K562 (cell line): Measurements from ENCODE around the gene PTH2. TPM values are rescaled to one million over a fixed set of nuclear protein-coding genes. Genes with fewer than 3 reads are reported as not detected.

Experiments used
- ATAC-seq: fragments of 200-7000 bp; cut with Tn5 transposase; 3 replicates; pipeline ENCODE4 v1.9.1; 2020; ENCODE audit warnings: moderate library complexity
- BruUV-seq: library from RNA; stranded (reverse); fragments of 400-500 nt; replicated peaks from 2 replicates; lab custom pipeline; 2021; lab: Mats Ljungman, UMichigan
- CTCF ChIA-PET: fragments of 300-600 bp; formaldehyde crosslinking; extraction: SDS; loops from one replicate; lab custom pipeline; 2021; ENCODE audit warnings: low intra/inter-chr PET ratio; lab: Yijun Ruan, JAX
- POLR2A ChIA-PET: fragments of 300-600, 350-650 bp; sonication (Branson Sonifier 250); formaldehyde crosslinking; extraction: SDS; loops from one replicate; lab custom pipeline; 2021; ENCODE audit warnings: antibody characterized with exemption, inconsistent platforms; lab: Yijun Ruan, JAX
- DNase-seq, 4 experiments: peaks; one replicate each; pipeline versions ENCODE4 v3.0.0 to v3.0.0-alpha.2; 2011 to 2018; ENCODE audit warnings: low spot score in 3 of 4, mixed read lengths in 3 of 4; ENCODE audit errors: extremely low read depth in 1 of 4
- FAIRE-seq: peaks from 2 replicates; lab custom pipeline; 2011; peaks lifted over from hg19 to GRCh38; lab: Jason Lieb, UNC
- H2AFZ ChIP-seq: 2 replicates; pipeline ENCODE4 v1.6.0; 2011; ENCODE audit warnings: low read depth, low read length, control low read depth, inconsistent platforms
- H3K27ac ChIP-seq: fragments of 200-600 bp; 3 replicates; pipeline ENCODE4 v1.8.0; 2011; ENCODE audit warnings: low read depth, mild to moderate bottlenecking, control low read depth, inconsistent platforms, low read length, moderate library complexity, mixed read lengths; ENCODE audit errors: extremely low read depth
- H3K27me3 ChIP-seq, 2 experiments: fragments of 300-600 bp in 1 of 2; 2 replicates in 1 of 2; 3 replicates in 1 of 2; pipeline versions ENCODE4 v1.6.0 to v1.8.0; 2011; ENCODE audit warnings: inconsistent platforms in 2 of 2, low read length in 2 of 2, mild to moderate bottlenecking in 1 of 2, mixed read lengths in 1 of 2, moderate library complexity in 1 of 2; ENCODE audit not compliant: control insufficient read depth in 2 of 2, insufficient read depth in 2 of 2
- H3K36me3 ChIP-seq: fragments of 300-600 bp; 3 replicates; pipeline ENCODE4 v1.8.0; 2011; ENCODE audit warnings: mild to moderate bottlenecking, low read length, inconsistent platforms; ENCODE audit not compliant: control insufficient read depth, insufficient read depth
- H3K4me1 ChIP-seq, 2 experiments: fragments of 200-600 bp in 1 of 2; replicated peaks in 1 of 2; 2 replicates in 1 of 2; 3 replicates in 1 of 2; pipeline versions ENCODE4 v1.5.1 to v1.8.0; 2011; ENCODE audit warnings: inconsistent platforms in 2 of 2, low read length in 2 of 2, mild to moderate bottlenecking in 1 of 2, mixed read lengths in 1 of 2, moderate library complexity in 1 of 2; ENCODE audit not compliant: control insufficient read depth in 2 of 2, insufficient read depth in 2 of 2
- H3K4me2 ChIP-seq: 2 replicates; pipeline ENCODE4 v1.6.1; 2011; ENCODE audit warnings: low read length, control low read depth, inconsistent platforms, mixed read lengths; ENCODE audit not compliant: insufficient read depth
- H3K4me3 ChIP-seq: fragments of 200-600 bp; sonication (generic), shearing (Covaris generic); 2 replicates; pipeline ENCODE4 v1.5.1; 2016; ENCODE audit warnings: control low read depth, inconsistent platforms
- H3K79me2 ChIP-seq: fragments of 200-600 bp; 3 replicates; pipeline ENCODE4 v1.8.0; 2011; ENCODE audit warnings: low read length, inconsistent platforms; ENCODE audit not compliant: control insufficient read depth, insufficient read depth
- H3K9ac ChIP-seq, 2 experiments: 2 replicates each; pipeline versions ENCODE4 v1.6.0 to v1.6.1; 2011; ENCODE audit warnings: low read depth in 2 of 2, low read length in 2 of 2, control low read depth in 1 of 2, inconsistent platforms in 1 of 2, mild to moderate bottlenecking in 1 of 2, mixed read lengths in 1 of 2; ENCODE audit not compliant: insufficient read depth in 1 of 2
- H3K9me1 ChIP-seq: one replicate; pipeline ENCODE4 v1.6.0; 2011; ENCODE audit warnings: inconsistent platforms, mild to moderate bottlenecking, low read length, moderate library complexity; ENCODE audit not compliant: control insufficient read depth, insufficient read depth
- H3K9me3 ChIP-seq: replicated peaks from 2 replicates; pipeline ENCODE4 v1.5.1; 2011; ENCODE audit warnings: low read depth, low read length, inconsistent platforms; ENCODE audit not compliant: control insufficient read depth, insufficient read depth
- H4K20me1 ChIP-seq: replicated peaks from 2 replicates; pipeline ENCODE4 v1.6.1; 2011; ENCODE audit warnings: low read length, inconsistent platforms, mixed read lengths; ENCODE audit not compliant: control insufficient read depth, insufficient read depth
- CHAMP1 ChIP-seq: fragments of 450-650 bp; IDR thresholded peaks from 2 replicates; pipeline ENCODE4 v1.6.1; 2016; ENCODE audit warnings: mild to moderate bottlenecking
- EP400 ChIP-seq: fragments of 450-650 bp; IDR thresholded peaks from 2 replicates; pipeline ENCODE4 v1.6.1; 2017; ENCODE audit warnings: antibody characterized with exemption, mild to moderate bottlenecking, moderate library complexity
- ETV5 ChIP-seq: sonication (generic); formaldehyde crosslinking; IDR thresholded peaks from 2 replicates; pipeline ENCODE4 v1.4.0; 2020; ENCODE audit warnings: low read depth, mild to moderate bottlenecking, missing genetic modification reagents
- GTF2F1 ChIP-seq: IDR thresholded peaks from 2 replicates; pipeline ENCODE4 v1.6.1; 2011; ENCODE audit warnings: low read depth, low read length, improper control_type of control experiment
- JUND ChIP-seq, 2 experiments: IDR thresholded peaks; 2 replicates in 1 of 2; 3 replicates in 1 of 2; pipeline ENCODE4 v1.6.1; 2011; ENCODE audit warnings: borderline replicate concordance in 2 of 2, low read depth in 2 of 2, low read length in 2 of 2, improper control_type of control experiment in 1 of 2, missing biosample characterization in 1 of 2, missing genetic modification characterization in 1 of 2, missing genetic modification reagents in 1 of 2
- MBD2 ChIP-seq: sonication (generic); IDR thresholded peaks from 2 replicates; pipeline ENCODE4 v1.6.1; 2016; ENCODE audit warnings: low read depth, borderline replicate concordance
- MYBL2 ChIP-seq, 2 experiments: fragments of 450-650 bp in 1 of 2; sonication (generic) in 1 of 2; formaldehyde crosslinking in 1 of 2; IDR thresholded peaks; 2 replicates each; pipeline versions ENCODE4 v1.6.1 to v1.8.1; 2017 to 2022; ENCODE audit warnings: borderline replicate concordance in 1 of 2, inconsistent platforms in 1 of 2, low read depth in 1 of 2, mild to moderate bottlenecking in 1 of 2, missing genetic modification reagents in 1 of 2, moderate library complexity in 1 of 2
- RBM25 ChIP-seq: fragments of 200-400 bp; formaldehyde crosslinking; IDR thresholded peaks from 2 replicates; pipeline ENCODE4 v1.6.1; 2018; ENCODE audit warnings: low read length, low read depth, moderate library complexity; ENCODE audit not compliant: severe bottlenecking
- TCFL5 ChIP-seq: fragments of 250-450 bp; sonication (Bioruptor Pico); conservative IDR thresholded peaks from 2 replicates; pipeline ENCODE4 v1.6.1; 2021; ENCODE audit warnings: mild to moderate bottlenecking, moderate library complexity, matching md5 sums
- WGBS: fragments of 100-300 bp; shearing (Covaris generic); methylation state at CpG from one replicate; pipeline ENCODE4 v1.1.6; 2016; ENCODE audit warnings: low coverage, mixed read lengths; ENCODE audit not compliant: insufficient coverage; ENCODE audit errors: missing lambda C conversion rate; 5-methylcytosine and 5-hydroxymethylcytosine counted together
- in situ Hi-C: fragments of 300-500 bp; cut with MboI; formaldehyde crosslinking; loops from 4 replicates; pipeline ENCODE4 v1.15.0; 2018; ENCODE audit warnings: inconsistent platforms, mixed read lengths
- intact Hi-C: fragments of 100-400 bp; cut with micrococcal nuclease; formaldehyde crosslinking; loops from 2 replicates; pipeline ENCODE4 v1.14.2; 2022
- polyA plus RNA-seq, 8 experiments: library from polyadenylated mRNA; depleted of rRNA in 4 of 8; stranded (reverse) in 5 of 8; unstranded in 3 of 8; fragments of >200 nt; fragmentation: Nextera tagmentation in 2 of 8; fragmentation: Illumina TruSeq in 1 of 8; extraction: Ambion mirVana in 2 of 8; extraction: Trizol in 1 of 8; gene quantifications; 2 replicates each; pipeline versions ENCODE4 v1.2.1 to v1.2.3, GENCODE V29; 2011 to 2014; ENCODE audit warnings: inconsistent platforms in 1 of 8, missing spikeins in 1 of 8
- total RNA-seq, 7 experiments: library from RNA; depleted of rRNA in 6 of 7; stranded (reverse); fragments of >200 nt in 6 of 7; fragmentation: Illumina TruSeq in 2 of 7; extraction: Trizol in 2 of 7; gene quantifications; 2 replicates each; pipeline versions ENCODE4 v1.2.1 to v1.2.3, GENCODE V29; 2011 to 2021; ENCODE audit warnings: low replicate concordance in 1 of 7

The PTH2 gene
- total and polyA plus RNA-seq, 9 of the 15 experiments (the other 6 are each of a cell fraction or from before 2014, with no cell fraction given), result 1.3 TPM; not detected in 8

GRCh38 chr19:49427855-49428546 is 4.8 kb upstream of the PTH2 start (continued):
- peak; percentile 51; the same call in 1 of the 2 replicates for TF ChIP-seq EP400

- H3K4me3 ChIP-seq, result no peak overlapping the region
- TF ChIP-seq JUND (IDR thresholded peaks at IDR 0.05; ENCODE audit: borderline replicate concordance, low read depth, low read length), result no peak
- TF ChIP-seq JUND (tag; IDR thresholded peaks at IDR 0.05; ENCODE audit: borderline replicate concordance, low read depth, low read length), result no peak
- no peak for TF ChIP-seq RBM25
- TF ChIP-seq MBD2, result no peak
- TF ChIP-seq ETV5 (CRISPR knock-in tag), result no peak
- no peak for TF ChIP-seq MYBL2 (IDR thresholded peaks at IDR 0.05; ENCODE audit: low read depth)
- TF ChIP-seq MYBL2 (CRISPR knock-in tag; IDR thresholded peaks at IDR 0.05; ENCODE audit: borderline replicate concordance), result no peak
- no peak for TF ChIP-seq CHAMP1
- TF ChIP-seq TCFL5, result no peak
- no peak for TF ChIP-seq GTF2F1
- H3K9ac ChIP-seq, result no peak overlapping the region
- no peak for ATAC-seq
- CTCF ChIA-PET, result no interaction called here
- H3K4me1 ChIP-seq, result peaks cover 49 to 83% of the 10 kb centered on the region in 2 experiments
- H3K27me3 ChIP-seq, result no peaks in the 10 kb centered on the region
- 77% methylated on average over 5 of the region's 12 CpGs for WGBS
- intact Hi-C loops, result no loop called here
- POLR2A ChIA-PET, result interaction anchor here (1.4 to 1.7 kb wide), 2 partner anchors 10 to 12 kb away, joined by 3 to 4 read pairs; no protein-coding TSS in a partner anchor
- H3K9me3 ChIP-seq, result no peaks in the 10 kb centered on the region
- FAIRE-seq, result no peak
- H3K36me3 ChIP-seq, result no peaks in the 10 kb centered on the region; the same call in 2 of the 3 replicates
- H2AFZ ChIP-seq, result no peak overlapping the region
- peaks cover 9% of the 10 kb centered on the region for H3K79me2 ChIP-seq
- BruUV-seq, result no TSS peak
- H4K20me1 ChIP-seq, result no peaks in the 10 kb centered on the region
- no peak for DNase-seq
- H3K4me2 ChIP-seq, result no peak overlapping the region
- no peaks in the 10 kb centered on the region for H3K9me1 ChIP-seq
- no peak overlapping the region for H3K27ac ChIP-seq
- in situ Hi-C loops, result no loop called here
Observed at GRCh38 chr19:49427339-49427738, 4.1 kb upstream of the PTH2 start.
